Upper lobe of left lung (tissue), 4 donors: ENCODE measurements around the gene MYO3B.

Source experiments
- CTCF ChIP-seq, 6 experiments: fragments of 450-650 bp in 4 of 6; fragments of 200-600 bp in 2 of 6; sonication (generic) in 2 of 6; IDR thresholded peaks; one replicate each; pipeline ENCODE4 v1.5.1; 2016 to 2019; ENCODE audit warnings: antibody characterized with exemption in 6 of 6
- EP300 ChIP-seq, 4 donors: sonication (generic); formaldehyde crosslinking; IDR thresholded peaks; one replicate each; pipeline ENCODE4 v1.5.1; 2017; ENCODE audit warnings: antibody characterized with exemption in 4 of 4, control low read depth in 2 of 4
- POLR2A ChIP-seq, 4 donors: fragments of 450-650 bp; IDR thresholded peaks; one replicate each; pipeline ENCODE4 v1.5.1; 2016 to 2017; ENCODE audit warnings: antibody characterized with exemption in 4 of 4, mild to moderate bottlenecking in 2 of 4

DNA sequence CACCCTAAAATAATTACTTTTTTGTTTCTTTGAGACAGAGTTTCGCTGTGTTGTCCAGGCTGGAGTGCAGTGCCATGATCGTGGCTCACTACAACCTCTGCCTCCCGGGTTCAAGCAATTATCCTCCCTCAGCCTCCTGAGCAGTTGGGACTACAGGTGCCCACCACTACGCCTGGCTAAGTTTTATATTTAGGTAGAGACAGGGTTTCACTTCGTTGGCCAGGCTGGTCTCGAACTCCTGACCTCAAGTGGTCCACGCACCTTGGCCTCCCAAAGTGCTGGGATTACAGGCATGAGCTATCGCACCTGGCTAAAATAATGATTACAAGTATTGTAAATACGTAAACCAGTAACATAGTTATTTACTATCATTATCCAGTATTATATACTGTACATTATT is 279.8 kb downstream of the MYO3B start:
- TF ChIP-seq CTCF (IDR thresholded peaks at IDR 0.05) (no peak), POLR2A (IDR thresholded peaks at IDR 0.05) (no peak), EP300 (IDR thresholded peaks at IDR 0.05) (no peak)
